ENCODE results near the gene NUP88. TPM values are rescaled to one million over a fixed set of nuclear protein-coding genes. Genes with fewer than 3 reads are reported as not detected.

The NUP88 gene
- total RNA-seq, 1 donor from 2014 or later, result 187 TPM

GRCh38 chr17:5354886-5355415 lies 64.5 kb downstream of the NUP88 start:
- H3K36me3 Mint-ChIP-seq (ENCODE audit: low read depth), result peaks cover 87% of the 10 kb centered on the region
- ATAC-seq (ENCODE audit: low read depth) (no peak), DNase-seq (no peak)
- CTCF ChIA-PET, result no interaction called here
- no peaks in the 10 kb centered on the region for H3K4me1 Mint-ChIP-seq
- no peak for TF ChIP-seq CTCF (IDR thresholded peaks at IDR 0.05)
- no peak overlapping the region for H3K27ac Mint-ChIP-seq
- H3K4me3 Mint-ChIP-seq, result no peak overlapping the region
- no peaks in the 10 kb centered on the region for H3K27me3 Mint-ChIP-seq
- POLR2A ChIA-PET, result no interaction called here
- intact Hi-C loops (cut with micrococcal nuclease), result no loop called here
- H3K9me3 Mint-ChIP-seq, result no peaks in the 10 kb centered on the region

GRCh38 chr17:5354310-5354709 lies 65.2 kb downstream of the NUP88 start:
- TF ChIP-seq CTCF (IDR thresholded peaks at IDR 0.05), result no peak
- no peaks in the 10 kb centered on the region for H3K4me1 Mint-ChIP-seq
- H3K4me3 Mint-ChIP-seq, result no peak overlapping the region
- no peaks in the 10 kb centered on the region for H3K27me3 Mint-ChIP-seq
- ATAC-seq (ENCODE audit: low read depth), result no peak
- no peak for DNase-seq
- no peak overlapping the region for H3K27ac Mint-ChIP-seq
- CTCF ChIA-PET, result no interaction called here
- intact Hi-C loops (cut with micrococcal nuclease), result no loop called here
- no peaks in the 10 kb centered on the region for H3K9me3 Mint-ChIP-seq
- POLR2A ChIA-PET, result no interaction called here
- peaks cover 88% of the 10 kb centered on the region for H3K36me3 Mint-ChIP-seq (ENCODE audit: low read depth)

- ChIA-PET POLR2A (no interaction called here), CTCF (no interaction called here)
- TF ChIP-seq CTCF (IDR thresholded peaks at IDR 0.05), result no peak
- H3K27ac Mint-ChIP-seq, result no peak overlapping the region
- H3K36me3 Mint-ChIP-seq (ENCODE audit: low read depth), result peaks cover 89% of the 10 kb centered on the region
- intact Hi-C loops (cut with micrococcal nuclease), result no loop called here
- H3K9me3 Mint-ChIP-seq, result no peaks in the 10 kb centered on the region
- no peak for DNase-seq
- ATAC-seq (ENCODE audit: low read depth), result no peak
- H3K4me1 Mint-ChIP-seq, result no peaks in the 10 kb centered on the region
- H3K4me3 Mint-ChIP-seq, result no peak overlapping the region
- no peaks in the 10 kb centered on the region for H3K27me3 Mint-ChIP-seq
Observed at GRCh38 chr17:5352681-5353289, 66.7 kb downstream of the NUP88 start.

- ATAC-seq (ENCODE audit: low read depth) (peak; percentile 25), DNase-seq (no peak)
- ChIA-PET POLR2A (no interaction called here), CTCF (no interaction called here)
- Mint-ChIP-seq H3K36me3 (ENCODE audit: low read depth) (peaks cover 48% of the 10 kb centered on the region), H3K9me3 (no peaks in the 10 kb centered on the region), H3K4me1 (peaks cover 9% of the 10 kb centered on the region), H3K27ac (peak overlapping the region; percentile 50), H3K4me3 (no peak overlapping the region), H3K27me3 (no peaks in the 10 kb centered on the region)
- intact Hi-C loops (cut with micrococcal nuclease), result no loop called here
- TF ChIP-seq CTCF (IDR thresholded peaks at IDR 0.05), result no peak
Observed at GRCh38 chr17:5344914-5345313, 74.5 kb downstream of the NUP88 start.

Other genes with a start within 250 kb of the NUP88 start
- gene ZNF594, start 227.8 kb downstream of the NUP88 start, total RNA-seq, result 20.4 and 26.8 TPM in 2 replicates
- 23.4 and 24.5 TPM in 2 replicates for gene SCIMP, start 184.8 kb downstream of the NUP88 start, total RNA-seq
- gene RABEP1, start 137.4 kb downstream of the NUP88 start, total RNA-seq, result 63.5 and 67.5 TPM in 2 replicates
- gene RPAIN, start 520 bp upstream of the NUP88 start, total RNA-seq, result 70.4 and 87.7 TPM in 2 replicates
- gene C1QBP, start 19.5 kb upstream of the NUP88 start, total RNA-seq, result 160 and 177 TPM in 2 replicates
- 17.7 and 19.9 TPM in 2 replicates for gene DHX33, start 49.3 kb upstream of the NUP88 start, total RNA-seq
- gene DERL2, start 66.5 kb upstream of the NUP88 start, total RNA-seq, result 63.2 and 76.8 TPM in 2 replicates
- gene MIS12, start 66.9 kb upstream of the NUP88 start, total RNA-seq, result 29.7 and 31.2 TPM in 2 replicates
- gene NLRP1, start 164.8 kb upstream of the NUP88 start, total RNA-seq, result 35.5 and 40.4 TPM in 2 replicates

All from activated B cell treated with CpG ODN at 0.5 μM for 24 hours (primary cell).